ENCODE measurements around the gene CSNK2A1. TPM values are rescaled to one million over a fixed set of nuclear protein-coding genes. Genes with fewer than 3 reads are reported as not detected.
A peak's percentile ranks its signal among the peaks of the same experiment; 100 is the strongest.
"Not testable (repeated sequence)": the region's sequence is repeated elsewhere in the genome, so short reads cannot be mapped to it uniquely, and the experiment has no call there.

CSNK2A1 gene
- polyA plus RNA-seq, 12 donors: 108 to 723 (median 125) TPM

- no peak for DNase-seq
Measured at GRCh38 chr20:496126-496696, 47.4 kb downstream of the CSNK2A1 start.

DNA sequence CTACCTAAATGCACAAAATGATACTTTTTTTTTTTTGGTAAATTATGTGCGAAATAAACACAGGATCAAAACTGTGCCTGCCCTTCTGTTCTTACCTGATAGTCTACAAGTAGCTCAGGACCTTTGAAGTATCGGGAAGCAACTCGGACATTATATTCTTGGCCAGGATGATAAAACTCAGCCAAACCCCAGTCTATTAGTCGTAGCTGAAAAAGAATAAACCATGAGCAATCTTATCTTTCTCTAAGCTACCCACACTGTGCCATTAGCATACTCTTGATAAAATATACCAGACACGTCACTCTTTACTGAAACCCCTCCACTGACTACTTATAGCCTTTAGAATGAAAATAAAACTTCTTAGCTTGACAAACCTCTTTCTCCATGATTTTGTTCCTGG, 51.4 kb downstream of the CSNK2A1 start:
- DNase-seq: no peak

- peak; percentile 20 for DNase-seq
Measured at GRCh38 chr20:487655-488054, 55.9 kb downstream of the CSNK2A1 start.

GRCh38 chr20:483815-484644, 59.6 kb downstream of the CSNK2A1 start:
- no peak for DNase-seq

DNA sequence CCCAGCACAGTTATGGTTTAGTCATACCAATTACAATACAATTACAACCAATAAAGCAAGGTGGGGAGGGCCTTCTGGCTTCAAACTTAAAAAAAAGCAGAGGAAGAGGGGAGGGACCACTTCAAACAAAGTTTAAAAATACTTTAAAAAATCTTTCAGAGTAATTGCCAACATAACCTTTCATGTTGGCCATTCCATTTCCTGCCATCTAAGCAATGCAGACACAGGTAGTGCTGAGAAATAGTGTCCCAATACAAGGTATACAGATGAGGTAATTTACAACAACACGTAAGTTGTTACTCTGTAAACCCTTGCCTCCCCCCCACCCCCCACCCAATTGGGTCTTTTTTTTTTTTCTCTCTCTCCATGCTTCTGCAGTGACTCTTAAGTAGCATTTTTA, 62.4 kb downstream of the CSNK2A1 start:
- no peak for DNase-seq

DNA sequence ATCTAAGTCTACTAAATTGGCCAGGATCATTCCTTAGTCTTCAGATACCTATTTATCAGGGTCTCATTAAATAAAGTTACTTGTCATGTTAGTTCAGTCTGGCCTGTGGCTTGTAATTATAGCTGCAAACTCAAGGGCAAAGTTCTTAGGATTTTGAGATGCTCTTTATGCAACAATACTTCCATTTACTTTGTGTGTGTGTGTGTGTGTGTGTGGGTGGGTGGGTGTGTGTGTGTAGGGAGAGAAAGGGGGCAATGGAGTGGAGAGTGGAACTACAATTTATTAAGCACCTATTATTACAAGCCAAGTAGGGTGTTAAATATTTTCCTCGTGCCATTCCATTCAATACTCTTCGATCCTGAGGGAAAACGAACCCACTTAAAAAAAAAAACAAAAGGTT, 63.5 kb downstream of the CSNK2A1 start:
- DNase-seq: no peak

DNA sequence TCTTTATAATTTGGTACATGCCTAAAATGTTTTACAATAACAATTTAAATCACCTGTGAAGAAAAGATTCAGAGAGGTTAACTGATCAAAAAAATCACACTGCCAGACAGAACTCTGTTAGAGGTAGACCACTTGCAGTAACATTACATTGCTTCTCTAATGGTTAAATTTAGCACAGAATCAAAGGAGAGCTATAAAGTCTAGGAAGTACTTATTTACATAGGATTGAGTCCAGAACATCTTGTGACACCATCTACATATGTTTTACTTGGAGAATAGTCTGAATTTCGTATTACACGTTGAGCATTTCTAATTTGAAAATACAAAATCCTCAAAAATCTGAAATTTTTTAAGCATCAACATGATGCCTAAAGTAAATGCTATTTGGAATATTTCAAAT, 64.1 kb downstream of the CSNK2A1 start:
- DNase-seq: no peak

DNA sequence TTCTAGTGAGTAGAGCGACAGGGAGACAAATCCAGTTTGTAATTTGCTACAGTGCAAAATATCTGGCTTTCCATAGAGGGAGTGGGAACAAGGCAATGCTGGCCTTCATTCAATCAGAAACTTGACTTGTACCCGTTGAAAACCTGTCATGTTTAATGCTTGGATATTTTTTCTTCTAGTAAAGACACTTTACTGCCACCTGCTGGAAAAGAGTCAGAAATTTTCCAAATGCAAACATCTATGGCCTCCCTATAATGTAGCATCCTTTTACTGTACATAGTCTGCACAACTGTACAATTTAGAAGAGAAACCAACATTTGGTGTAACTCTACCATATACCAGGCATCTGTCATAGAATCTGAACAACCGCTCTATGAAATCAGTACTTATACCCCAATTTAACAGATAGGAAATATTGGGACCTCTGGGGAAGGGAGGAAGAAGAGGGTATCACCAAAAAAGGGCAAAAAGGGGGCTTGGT, 64.6 kb downstream of the CSNK2A1 start:
- DNase-seq: peak; percentile 65

- DNase-seq: no peak
Measured at GRCh38 chr20:478010-478948, 65.3 kb downstream of the CSNK2A1 start.

GRCh38 chr20:476561-477249, 66.9 kb downstream of the CSNK2A1 start:
- DNase-seq: not testable (repeated sequence)

DNA sequence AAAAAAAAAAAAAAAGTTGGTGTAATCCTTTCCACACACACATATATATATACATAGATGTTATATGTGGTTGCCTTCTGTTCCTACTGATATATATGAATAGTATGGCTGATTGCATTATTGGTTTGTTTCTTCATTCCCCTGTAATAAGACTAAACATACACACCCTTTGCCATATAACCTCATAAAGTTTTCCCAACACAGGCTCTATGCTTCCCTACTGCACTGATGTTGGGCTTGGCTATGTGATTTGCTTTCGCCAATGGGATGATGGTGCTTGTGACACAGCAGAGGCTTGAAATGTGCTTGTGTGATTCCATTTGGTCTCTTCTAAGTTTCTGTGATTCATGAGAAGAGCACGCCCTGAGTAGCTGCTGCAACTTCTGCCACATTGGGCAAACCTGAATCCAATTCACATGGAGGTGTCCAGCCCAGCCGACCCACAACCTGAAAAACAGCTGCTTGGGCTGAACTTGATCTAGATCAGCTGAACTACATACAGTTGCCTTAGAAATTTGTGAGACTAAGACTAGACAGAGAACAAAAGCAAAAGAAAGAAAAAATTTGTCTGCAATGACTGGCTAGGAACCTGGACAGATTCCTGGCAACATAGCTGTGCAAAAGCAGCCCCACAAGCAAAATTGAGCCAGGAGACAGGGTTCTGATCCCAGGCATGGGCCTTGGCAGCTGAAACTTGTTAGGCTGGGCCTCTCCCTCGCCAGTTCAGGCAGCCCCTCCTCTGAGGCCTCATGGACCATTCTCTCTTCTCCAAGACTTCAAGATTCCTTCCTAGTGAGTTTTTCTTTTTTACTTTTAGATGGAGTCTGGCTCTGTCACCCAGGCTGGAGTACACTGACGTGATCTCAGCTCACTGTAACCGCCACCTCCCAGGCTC, 67.9 kb downstream of the CSNK2A1 start:
- DNase-seq: no peak

DNA sequence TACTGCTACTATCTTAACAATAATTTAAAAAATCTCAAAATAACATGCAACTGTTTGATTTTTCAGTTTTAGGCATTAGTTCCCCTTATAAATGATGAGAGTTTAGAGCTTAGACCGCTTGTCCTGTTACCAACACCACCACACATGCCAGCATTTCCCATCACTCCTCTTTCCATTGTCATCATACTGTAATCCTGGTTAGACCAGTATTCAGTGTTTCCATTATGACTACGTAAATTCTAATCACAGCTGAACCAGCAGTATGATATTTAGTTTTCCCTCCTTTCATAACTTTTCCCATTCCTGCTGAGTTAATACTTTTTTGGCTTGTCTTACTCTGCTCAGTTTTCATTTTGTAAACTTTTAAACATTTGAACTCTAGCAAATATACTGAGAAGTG, 69.0 kb downstream of the CSNK2A1 start:
- DNase-seq: no peak

GRCh38 chr20:472889-473292, 70.7 kb downstream of the CSNK2A1 start:
- DNase-seq: no peak

DNA sequence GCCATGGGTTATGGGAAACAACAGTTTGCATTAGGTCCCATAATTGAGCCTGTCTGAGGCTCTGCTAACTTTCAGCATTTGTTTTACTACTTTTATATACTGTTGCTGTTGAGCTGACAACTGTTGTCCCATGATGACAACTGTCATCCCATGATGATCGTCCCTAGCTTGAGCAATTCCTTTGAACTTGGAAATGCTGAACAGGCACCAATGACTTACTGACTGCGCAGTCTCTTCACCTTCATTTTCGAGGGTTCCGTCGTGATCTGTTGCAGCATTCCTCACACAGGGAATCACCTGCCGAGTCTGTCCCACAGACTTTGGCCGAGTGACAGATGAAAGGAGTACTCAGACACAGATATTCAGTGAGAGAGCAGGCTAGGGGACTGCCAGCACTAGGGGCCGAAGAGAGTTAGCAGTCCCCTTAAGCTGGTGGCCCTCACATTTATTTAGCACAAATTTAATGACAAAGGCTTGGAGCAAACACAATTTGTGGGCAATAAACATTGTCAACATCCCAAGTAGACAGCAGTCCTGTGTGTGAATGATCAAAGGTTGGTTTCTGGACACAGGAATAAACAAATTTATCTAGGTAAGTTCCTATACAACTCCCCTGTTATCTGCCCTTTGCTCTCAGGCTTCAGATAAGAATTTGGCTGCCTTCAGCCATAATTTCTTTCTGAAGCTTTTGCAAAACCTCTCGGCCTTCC, 71.3 kb downstream of the CSNK2A1 start:
- no peak for DNase-seq

- no peak for DNase-seq
Measured at GRCh38 chr20:469746-470490, 73.7 kb downstream of the CSNK2A1 start.

DNA sequence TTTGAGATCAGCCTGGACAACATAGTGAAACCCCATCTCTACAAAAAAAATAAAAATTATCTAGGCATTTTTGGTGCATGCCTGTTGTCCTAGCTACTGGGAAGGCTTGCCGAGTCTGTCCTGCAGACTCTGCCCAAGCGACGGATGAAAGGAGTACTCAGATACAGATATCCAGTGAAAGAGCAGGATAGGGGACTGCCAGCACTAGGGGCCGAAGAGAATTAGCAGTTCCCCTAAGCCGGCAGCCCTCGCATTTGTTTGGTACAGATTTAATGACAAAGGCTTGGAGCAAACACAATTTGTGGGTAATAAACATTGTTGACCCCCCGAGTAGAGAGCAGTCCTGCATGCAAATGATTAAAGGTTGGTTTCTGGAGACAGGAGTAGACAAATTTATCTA, 75.8 kb downstream of the CSNK2A1 start:
- no peak for DNase-seq

DNA sequence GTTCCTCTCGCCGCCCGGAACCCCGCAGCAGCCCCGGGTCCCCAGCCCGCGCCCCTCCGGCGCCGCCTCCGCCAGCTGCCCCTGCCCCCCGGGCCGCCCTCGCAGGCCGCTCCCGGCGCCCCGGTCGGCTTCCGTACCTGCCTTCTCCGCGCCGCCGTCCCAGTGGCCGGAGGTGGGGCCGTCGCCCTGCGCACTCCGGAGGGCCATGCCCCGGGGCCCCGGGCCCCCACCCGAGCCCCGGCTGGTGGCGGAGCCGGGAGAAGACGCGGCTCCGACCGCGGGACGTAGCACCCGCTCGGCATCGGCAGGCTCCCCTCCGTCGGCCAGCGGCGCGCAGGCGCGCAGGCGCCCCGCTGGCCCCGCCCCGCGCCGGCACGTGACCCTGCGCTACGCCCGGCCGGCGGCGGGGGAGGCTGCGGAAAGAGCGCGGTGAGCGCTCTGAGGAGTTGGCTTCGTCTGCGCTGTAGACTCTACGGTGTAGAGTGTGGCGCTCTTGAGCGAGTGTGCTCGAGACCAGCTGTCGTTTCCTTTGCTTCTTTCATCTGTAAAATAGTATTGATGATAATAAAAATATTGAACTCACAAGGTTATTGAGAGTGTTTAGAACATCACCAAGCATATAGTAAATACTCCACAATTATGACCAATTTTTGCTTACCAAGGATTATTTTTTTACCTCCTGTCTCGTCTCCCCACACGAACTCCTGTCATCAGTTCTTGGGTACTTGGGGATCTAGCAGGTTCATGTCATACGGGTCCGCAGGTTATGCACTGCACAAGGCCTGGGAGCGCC, 81.2 kb downstream of the CSNK2A1 start, which contains the start of gene TBC1D20:
TBC1D20 (minus strand) TSS at position 335 of the 793 bp plus-strand sequence; CDS start at position 207, 128 bp downstream.
- peak; percentile 90 for DNase-seq

Data from muscle of arm (tissue), 12 donors.